ENCODE data around the gene DISP3. TPM values are rescaled to one million over a fixed set of nuclear protein-coding genes. Genes with fewer than 3 reads are reported as not detected.

DISP3 gene
- total and polyA plus RNA-seq, 9 of the 15 experiments (the other 6 are each of a cell fraction or from before 2014, with no cell fraction given) = 0.03 to 0.19 (median 0.15) TPM; not detected in 5

- Histone ChIP-seq H2AFZ (ENCODE audit: low read depth, low read length) (no peak overlapping the region), H3K27ac (ENCODE audit: extremely low read depth, low read depth, low read length) (no peak overlapping the region), H3K79me2 (ENCODE audit: control insufficient read depth, insufficient read depth, low read length) (no peaks in the 10 kb centered on the region), H3K9ac (ENCODE audit: insufficient read depth in 1 of 2, low read depth in 2 of 2, low read length in 2 of 2) (no peak overlapping the region; a peak in 1 of 4 replicates), H3K4me1 (replicated peaks in 1 of 2; ENCODE audit: control insufficient read depth in 2 of 2, insufficient read depth in 2 of 2, low read length in 2 of 2) (peaks cover 0 to 19% of the 10 kb centered on the region in 2 experiments; a peak in 2 of 5 replicates), H3K27me3 (ENCODE audit: control insufficient read depth in 2 of 2, insufficient read depth in 2 of 2, low read length in 2 of 2) (peaks cover 17 to 82% of the 10 kb centered on the region in 2 experiments; a peak in 4 of 5 replicates), H3K4me3 (no peak overlapping the region), H3K9me3 (replicated peaks; ENCODE audit: control insufficient read depth, insufficient read depth, low read depth, low read length) (no peaks in the 10 kb centered on the region), H3K4me2 (ENCODE audit: insufficient read depth, low read length) (no peak overlapping the region), H3K36me3 (ENCODE audit: control insufficient read depth, insufficient read depth, low read length) (no peaks in the 10 kb centered on the region), H3K9me1 (ENCODE audit: control insufficient read depth, insufficient read depth, low read length) (no peaks in the 10 kb centered on the region), H4K20me1 (replicated peaks; ENCODE audit: control insufficient read depth, insufficient read depth, low read length) (peaks cover 25% of the 10 kb centered on the region)
- DNase-seq (ENCODE audit: extremely low read depth in 1 of 4, low spot score in 3 of 4) (no peak), FAIRE-seq (no peak), ATAC-seq (no peak)
- in situ Hi-C loops (cut with MboI) (no loop called here), intact Hi-C loops (cut with micrococcal nuclease) (no loop called here)
- CTCF ChIA-PET (ENCODE audit: low intra/inter-chr PET ratio) = no interaction called here
- TF ChIP-seq NUFIP1 (IDR thresholded peaks at IDR 0.05; ENCODE audit: partially characterized antibody) (no peak), YY1 (IDR thresholded peaks at IDR 0.05; ENCODE audit: borderline replicate concordance in 1 of 3, control insufficient read depth in 1 of 3, extremely low read depth in 1 of 3, insufficient read depth in 3 of 3, insufficient read length in 1 of 3, insufficient replicate concordance in 2 of 3, low read depth in 1 of 3, low read length in 2 of 3) (no peak), TEAD1 (CRISPR knock-in tag; IDR thresholded peaks at IDR 0.05) (no peak)
- WGBS (ENCODE audit: insufficient coverage, low coverage, missing lambda C conversion rate) = 2% methylated on average over 34 of the region's 34 CpGs
- POLR2A ChIA-PET = interaction anchor here (0.6 to 0.9 kb wide), 3 partner anchors 42 to 226 kb away, joined by 3 read pairs; no protein-coding TSS in a partner anchor
- BruUV-seq (replicated peaks) = no TSS peak
Measured at GRCh38 chr1:11529763-11530730, 51.1 kb downstream of the DISP3 start.
